Measurements from ENCODE around the gene AGAP4.
"Not testable (repeated sequence)": the region's sequence is repeated elsewhere in the genome, so short reads cannot be mapped to it uniquely, and the experiment has no call there.

The AGAP4 gene

DNA sequence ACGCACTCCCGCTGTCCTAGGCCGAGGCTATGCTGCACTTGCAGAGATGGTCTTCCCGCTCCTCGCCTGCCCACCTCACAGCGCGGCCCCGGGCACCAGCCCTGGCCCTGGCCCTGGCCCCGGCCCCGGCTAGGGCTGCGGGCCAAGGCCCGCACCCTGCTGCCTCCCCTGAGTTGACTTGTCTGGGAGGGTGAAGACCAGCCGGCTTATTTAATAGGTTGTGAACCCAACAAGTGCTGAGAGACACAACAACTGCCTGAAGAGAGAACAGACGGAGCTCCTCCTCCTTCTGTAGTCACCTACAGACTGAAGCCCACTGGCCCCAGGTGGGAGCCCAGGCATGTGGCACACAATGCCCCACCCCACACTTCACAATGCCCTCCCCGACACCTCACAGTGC, at the start of gene AGAP4:
Gene AGAP4, minus strand, starts transcription at position 101 of the 400 bp plus-strand sequence. CDS start 153 bp downstream, outside the sequence.
- DNase-seq; in situ Hi-C loops (cut with MboI; ENCODE audit: low pct_unique_long_range_greater_than_20kb, low sequenced_read_pairs): not testable (repeated sequence)

- DNase-seq; in situ Hi-C loops (cut with MboI; ENCODE audit: low pct_unique_long_range_greater_than_20kb, low sequenced_read_pairs): not testable (repeated sequence)
Observed at GRCh38 chr10:45890721-45891120, 43.4 kb upstream of the AGAP4 start.

GRCh38 chr10:45889539-45890230, 42.4 kb upstream of the AGAP4 start:
- in situ Hi-C loops (cut with MboI; ENCODE audit: low pct_unique_long_range_greater_than_20kb, low sequenced_read_pairs); DNase-seq: not testable (repeated sequence)

DNA sequence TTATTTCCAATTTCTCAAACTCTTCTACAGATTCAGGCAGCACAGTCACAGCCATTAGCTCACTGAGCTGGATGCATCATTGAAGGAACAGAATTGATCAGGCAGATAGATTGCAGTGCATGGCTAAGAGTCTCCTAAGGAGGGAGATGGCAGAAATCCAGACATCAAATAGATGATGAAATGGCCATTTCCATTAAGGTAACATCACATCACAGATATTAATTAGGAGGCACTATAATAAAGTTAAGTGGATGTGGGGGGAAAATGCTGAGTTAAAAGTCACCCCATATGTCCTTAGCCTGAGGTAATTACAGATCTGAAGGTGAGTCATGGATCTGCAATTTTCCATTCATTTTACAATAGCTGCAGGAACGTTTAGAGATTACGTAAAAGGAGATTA, 35.6 kb upstream of the AGAP4 start:
- DNase-seq; in situ Hi-C loops (cut with MboI; ENCODE audit: low pct_unique_long_range_greater_than_20kb, low sequenced_read_pairs): not testable (repeated sequence)

- DNase-seq; in situ Hi-C loops (cut with MboI; ENCODE audit: low pct_unique_long_range_greater_than_20kb, low sequenced_read_pairs): not testable (repeated sequence)
Observed at GRCh38 chr10:45865404-45865803, 18.1 kb upstream of the AGAP4 start.

GRCh38 chr10:45864264-45864663, 17.0 kb upstream of the AGAP4 start:
- in situ Hi-C loops (cut with MboI; ENCODE audit: low pct_unique_long_range_greater_than_20kb, low sequenced_read_pairs); DNase-seq: not testable (repeated sequence)

- in situ Hi-C loops (cut with MboI; ENCODE audit: low pct_unique_long_range_greater_than_20kb, low sequenced_read_pairs): not testable (repeated sequence)
Observed at GRCh38 chr10:45863632-45864031, 16.3 kb upstream of the AGAP4 start.

GRCh38 chr10:45857931-45858330, 10.6 kb upstream of the AGAP4 start:
- in situ Hi-C loops (cut with MboI; ENCODE audit: low pct_unique_long_range_greater_than_20kb, low sequenced_read_pairs); DNase-seq: not testable (repeated sequence)

More at GRCh38 chr10:45863632-45864031, 16.3 kb upstream of the AGAP4 start:
- DNase-seq: not testable (repeated sequence)

DNA sequence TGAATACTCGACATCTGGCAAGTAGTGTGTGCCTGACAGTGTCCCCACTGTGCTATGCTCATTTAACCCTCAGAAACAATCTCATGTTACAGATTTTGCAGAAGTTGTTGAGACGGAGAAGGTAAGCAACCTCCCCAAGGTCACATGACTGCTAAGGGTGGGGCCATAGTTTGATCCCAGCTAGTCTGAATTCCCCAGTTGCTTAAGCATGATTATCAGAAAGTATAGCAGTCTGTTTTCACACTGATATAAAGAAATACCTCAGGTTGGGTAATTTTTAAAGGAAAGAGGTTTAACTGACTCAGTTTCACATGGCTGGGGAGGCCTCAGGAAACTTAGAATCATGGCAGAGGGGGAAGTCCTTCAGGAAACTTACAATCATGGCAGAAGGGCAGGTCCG, 1.2 kb upstream of the AGAP4 start:
- in situ Hi-C loops (cut with MboI; ENCODE audit: low pct_unique_long_range_greater_than_20kb, low sequenced_read_pairs): not testable (repeated sequence)
- DNase-seq: peak; percentile 25

- in situ Hi-C loops (cut with MboI; ENCODE audit: low pct_unique_long_range_greater_than_20kb, low sequenced_read_pairs); DNase-seq: not testable (repeated sequence)
Observed at GRCh38 chr10:45822918-45823317, 24.4 kb downstream of the AGAP4 start.

DNA sequence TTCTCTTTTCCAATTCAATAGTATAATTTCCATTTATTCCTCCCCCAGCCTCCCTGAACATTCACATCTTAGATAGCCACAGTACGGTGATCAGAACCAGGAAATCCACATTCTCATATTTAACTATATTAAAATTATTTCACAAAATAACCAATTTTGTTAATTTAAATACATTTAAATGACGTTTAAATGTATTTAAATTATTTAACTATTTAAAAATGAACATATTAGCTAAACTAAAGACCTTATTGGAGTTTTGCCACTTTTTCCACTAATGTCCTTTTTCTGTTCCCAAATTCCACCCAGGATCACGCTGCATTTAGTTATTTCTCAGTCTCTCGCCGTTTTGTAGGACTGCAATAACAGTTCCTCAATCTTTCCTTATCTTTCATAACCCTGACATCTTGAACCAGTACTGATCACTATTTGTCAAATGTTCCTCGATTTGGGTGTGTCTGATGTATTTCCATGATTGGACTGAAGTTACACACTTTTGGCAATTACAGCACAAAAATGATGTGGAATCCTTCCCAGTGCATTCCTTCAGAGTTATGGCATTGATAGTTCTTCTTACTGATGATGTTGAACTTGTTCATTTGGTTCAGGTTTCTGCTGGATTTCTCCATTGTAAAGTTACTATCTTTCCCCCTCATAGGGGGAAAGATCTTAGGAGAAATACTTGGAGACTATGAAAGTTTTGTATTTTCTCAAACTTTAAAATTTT, 27.0 kb downstream of the AGAP4 start:
- in situ Hi-C loops (cut with MboI; ENCODE audit: low pct_unique_long_range_greater_than_20kb, low sequenced_read_pairs); DNase-seq: not testable (repeated sequence)

GRCh38 chr10:45819552-45819951, 27.7 kb downstream of the AGAP4 start:
- DNase-seq: no peak
- in situ Hi-C loops (cut with MboI; ENCODE audit: low pct_unique_long_range_greater_than_20kb, low sequenced_read_pairs): no loop called here

DNA sequence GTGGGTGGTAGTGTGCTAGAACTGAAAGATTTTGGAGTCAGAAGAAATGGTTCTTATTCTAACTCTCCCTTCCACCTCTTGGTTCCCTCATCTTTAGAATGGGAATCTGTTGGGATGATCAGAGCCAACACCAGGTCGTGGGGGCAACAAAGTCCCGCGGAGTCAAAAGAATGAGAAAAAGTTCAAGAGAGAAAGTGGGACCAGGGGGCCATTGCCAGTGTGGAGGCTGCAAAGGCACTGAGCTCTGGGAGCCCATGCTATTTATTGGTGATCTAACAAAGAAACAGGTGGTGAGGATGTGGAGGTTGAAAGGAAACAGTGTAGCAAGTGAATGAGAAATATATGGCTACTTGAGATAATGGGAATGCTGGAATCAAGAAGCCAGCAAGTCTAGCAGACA, 29.4 kb downstream of the AGAP4 start:
- in situ Hi-C loops (cut with MboI; ENCODE audit: low pct_unique_long_range_greater_than_20kb, low sequenced_read_pairs): no loop called here
- no peak for DNase-seq

GRCh38 chr10:45817130-45817859, 30.0 kb downstream of the AGAP4 start:
- in situ Hi-C loops (cut with MboI; ENCODE audit: low pct_unique_long_range_greater_than_20kb, low sequenced_read_pairs): no loop called here

GRCh38 chr10:45814146-45814545, 33.2 kb downstream of the AGAP4 start:
- in situ Hi-C loops (cut with MboI; ENCODE audit: low pct_unique_long_range_greater_than_20kb, low sequenced_read_pairs); DNase-seq: not testable (repeated sequence)

More at GRCh38 chr10:45817130-45817859, 30.0 kb downstream of the AGAP4 start:
- no peak for DNase-seq

- in situ Hi-C loops (cut with MboI; ENCODE audit: low pct_unique_long_range_greater_than_20kb, low sequenced_read_pairs): not testable (repeated sequence)
Observed at GRCh38 chr10:45812959-45813358, 34.3 kb downstream of the AGAP4 start.

DNA sequence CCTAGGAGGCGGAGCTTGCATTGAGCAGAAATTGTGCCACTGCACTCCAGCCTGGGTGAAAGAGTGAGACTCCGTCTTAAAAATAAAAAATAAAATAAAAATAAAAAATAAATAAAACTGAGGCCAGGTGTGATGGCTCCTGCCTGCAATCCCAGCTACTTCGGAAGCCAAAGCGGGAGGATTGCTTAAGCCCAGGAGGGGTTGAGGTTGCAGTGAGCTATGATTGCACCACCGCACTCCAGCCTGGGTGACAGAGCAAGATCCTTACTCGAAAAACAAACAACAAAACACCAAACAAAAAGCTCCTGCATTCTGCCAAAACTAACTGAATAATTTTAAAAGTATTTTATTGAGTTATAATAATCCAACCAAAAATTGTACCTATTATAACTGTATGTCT, 36.2 kb downstream of the AGAP4 start:
- in situ Hi-C loops (cut with MboI; ENCODE audit: low pct_unique_long_range_greater_than_20kb, low sequenced_read_pairs): no loop called here
- no peak for DNase-seq

More at GRCh38 chr10:45812959-45813358, 34.3 kb downstream of the AGAP4 start:
- DNase-seq: not testable (repeated sequence)

DNA sequence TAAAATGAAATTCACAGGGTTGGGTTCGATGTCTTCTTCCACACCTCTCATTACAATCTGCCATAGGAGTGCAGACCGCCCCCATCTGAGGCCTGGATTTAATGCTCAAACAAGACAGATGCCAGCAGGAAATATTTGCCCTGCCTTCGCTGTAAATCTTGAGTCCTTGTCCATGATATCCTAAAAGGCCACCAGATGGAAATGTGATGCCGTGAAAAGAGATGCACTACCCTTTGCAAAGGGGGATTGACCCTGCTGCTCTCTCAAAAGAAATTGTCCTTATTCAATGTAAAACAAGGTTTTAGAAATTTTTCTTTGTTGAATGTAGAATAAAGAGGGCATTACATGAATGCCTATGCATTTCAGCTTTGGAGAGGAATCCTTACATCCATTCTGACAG, 37.5 kb downstream of the AGAP4 start:
- DNase-seq: no peak
- in situ Hi-C loops (cut with MboI; ENCODE audit: low pct_unique_long_range_greater_than_20kb, low sequenced_read_pairs): no loop called here

DNA sequence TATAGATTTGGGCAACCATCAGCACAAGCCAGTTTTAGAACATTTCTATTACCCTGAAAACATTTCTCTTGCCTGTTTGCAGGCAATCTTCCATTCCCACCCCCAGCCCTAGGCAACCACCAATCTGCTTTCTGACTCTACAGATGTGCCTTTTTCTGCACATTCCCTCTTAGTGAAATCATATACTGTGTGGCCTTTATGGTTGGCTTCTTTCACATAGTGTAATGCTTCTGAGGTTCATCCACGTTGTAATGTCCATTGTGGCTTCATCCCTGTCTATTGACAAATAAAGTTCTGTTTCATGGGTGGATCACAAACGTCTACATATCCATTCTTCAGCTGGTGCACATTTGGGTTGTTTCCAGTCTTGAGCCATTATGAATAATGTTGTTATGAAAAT, 42.3 kb downstream of the AGAP4 start:
- in situ Hi-C loops (cut with MboI; ENCODE audit: low pct_unique_long_range_greater_than_20kb, low sequenced_read_pairs); DNase-seq: not testable (repeated sequence)

Data from KBM-7 (cell line).